Cardiac muscle cell (in vitro differentiated cells and primary cell): ENCODE results near the gene INO80. TPM values are rescaled to one million over a fixed set of nuclear protein-coding genes. Genes with fewer than 3 reads are reported as not detected.
A peak's percentile ranks its signal among the peaks of the same experiment; 100 is the strongest.

Source experiments
- DNase-seq, 2 donors: peaks; one replicate each; pipeline versions ENCODE4 v3.0.0 to v3.0.0-alpha.2; 2010 to 2017; ENCODE audit warnings: low read depth in 1 of 2, low spot score in 1 of 2
- H3K27ac ChIP-seq: fragments of 200-600 bp; sonication (generic); 2 replicates; pipeline ENCODE4 v1.5.1; 2016
- H3K27me3 ChIP-seq: fragments of 200-600 bp; sonication (generic); 2 replicates; pipeline ENCODE4 v1.6.0; 2016; ENCODE audit warnings: control low read depth
- H3K36me3 ChIP-seq: fragments of 200-600 bp; sonication (generic); 2 replicates; pipeline ENCODE4 v1.5.1; 2016; ENCODE audit warnings: control low read depth
- H3K4me1 ChIP-seq: fragments of 200-600 bp; sonication (generic); 2 replicates; pipeline ENCODE4 v1.8.1; 2017; ENCODE audit warnings: low read depth, mild to moderate bottlenecking, mixed run types
- H3K4me3 ChIP-seq: fragments of 200-600 bp; sonication (generic); 2 replicates; pipeline ENCODE4 v1.5.1; 2016; ENCODE audit warnings: mild to moderate bottlenecking
- H3K9me3 ChIP-seq: fragments of 200-600 bp; sonication (generic); 2 replicates; pipeline ENCODE4 v1.5.1; 2017; ENCODE audit warnings: low read depth, mild to moderate bottlenecking, control low read depth
- polyA plus RNA-seq: library from polyadenylated mRNA; unstranded; fragments of >200 nt; fragmentation: Nextera tagmentation; extraction: Ambion mirVana; gene quantifications from 2 replicates; pipeline ENCODE4 v1.2.1, GENCODE V29; 2016
- total RNA-seq: library from RNA; depleted of rRNA; stranded (reverse); fragments of >200 nt; gene quantifications from 2 replicates; pipeline ENCODE4 v1.2.3, GENCODE V29; 2016
- TF ChIP-seq, protein P1 (sequence below): IDR thresholded peaks from 2 replicates; pipeline ENCODE4 v1.5.1; 2012; ENCODE audit warnings: low read depth, mild to moderate bottlenecking, low read length

INO80 gene
- total and polyA plus RNA-seq, 2 experiments from 2014 or later, result 6.0 to 14.0 TPM

GRCh38 chr15:41013691-41014414 lies 102.2 kb downstream of the INO80 start:
- DNase-seq, result peak in 1 of 2 donors; percentile 76
- TF ChIP-seq, protein P1, sequence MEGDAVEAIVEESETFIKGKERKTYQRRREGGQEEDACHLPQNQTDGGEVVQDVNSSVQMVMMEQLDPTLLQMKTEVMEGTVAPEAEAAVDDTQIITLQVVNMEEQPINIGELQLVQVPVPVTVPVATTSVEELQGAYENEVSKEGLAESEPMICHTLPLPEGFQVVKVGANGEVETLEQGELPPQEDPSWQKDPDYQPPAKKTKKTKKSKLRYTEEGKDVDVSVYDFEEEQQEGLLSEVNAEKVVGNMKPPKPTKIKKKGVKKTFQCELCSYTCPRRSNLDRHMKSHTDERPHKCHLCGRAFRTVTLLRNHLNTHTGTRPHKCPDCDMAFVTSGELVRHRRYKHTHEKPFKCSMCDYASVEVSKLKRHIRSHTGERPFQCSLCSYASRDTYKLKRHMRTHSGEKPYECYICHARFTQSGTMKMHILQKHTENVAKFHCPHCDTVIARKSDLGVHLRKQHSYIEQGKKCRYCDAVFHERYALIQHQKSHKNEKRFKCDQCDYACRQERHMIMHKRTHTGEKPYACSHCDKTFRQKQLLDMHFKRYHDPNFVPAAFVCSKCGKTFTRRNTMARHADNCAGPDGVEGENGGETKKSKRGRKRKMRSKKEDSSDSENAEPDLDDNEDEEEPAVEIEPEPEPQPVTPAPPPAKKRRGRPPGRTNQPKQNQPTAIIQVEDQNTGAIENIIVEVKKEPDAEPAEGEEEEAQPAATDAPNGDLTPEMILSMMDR, result no peak
- Histone ChIP-seq H3K9me3 (no peaks in the 10 kb centered on the region), H3K4me1 (peaks cover 16% of the 10 kb centered on the region), H3K27me3 (no peaks in the 10 kb centered on the region), H3K36me3 (peaks cover 9% of the 10 kb centered on the region), H3K27ac (no peak overlapping the region), H3K4me3 (no peak overlapping the region)

DNA sequence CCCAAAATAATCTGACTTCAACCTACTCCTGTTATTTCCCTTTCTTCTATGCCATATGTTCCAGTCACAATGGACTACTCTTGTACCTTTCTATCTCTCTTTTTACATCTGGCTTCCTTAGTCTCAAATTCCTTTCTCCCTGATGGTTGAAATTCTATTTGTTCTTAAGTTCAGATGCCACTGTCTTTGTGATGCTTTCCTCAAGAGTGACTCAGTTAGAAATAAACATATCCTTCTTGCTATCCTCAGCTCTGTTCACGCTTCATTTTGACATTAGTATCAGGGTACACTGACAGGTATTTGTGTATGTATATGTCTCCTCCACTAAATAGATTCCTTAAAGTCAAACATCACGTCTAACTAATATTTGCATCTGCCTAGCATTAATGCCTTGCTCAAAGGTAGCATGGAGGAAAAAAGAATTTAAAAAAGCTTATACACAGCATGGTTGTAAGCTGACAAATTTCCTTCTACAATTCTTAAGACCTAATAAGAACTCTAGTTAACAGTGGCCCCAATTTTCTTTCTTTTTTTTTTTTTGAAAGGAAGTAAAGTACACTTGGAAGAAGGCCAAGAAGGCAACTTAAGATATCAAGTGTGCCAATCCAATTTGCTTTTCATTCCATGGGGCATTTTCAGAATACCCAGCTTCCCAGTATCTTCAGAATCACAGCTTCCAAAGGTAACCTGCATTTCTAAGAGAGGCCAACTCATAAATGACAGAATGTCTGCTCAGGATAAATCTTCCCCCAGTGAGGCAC lies 104.8 kb downstream of the INO80 start:
- no peak overlapping the region for H3K27ac ChIP-seq
- TF ChIP-seq, protein P1, result no peak
- H3K9me3 ChIP-seq, result no peaks in the 10 kb centered on the region
- no peaks in the 10 kb centered on the region for H3K27me3 ChIP-seq
- DNase-seq, result peak in 1 of 2 donors; percentile 12
- H3K4me1 ChIP-seq, result peaks cover 11% of the 10 kb centered on the region
- peaks cover 9% of the 10 kb centered on the region for H3K36me3 ChIP-seq
- H3K4me3 ChIP-seq, result no peak overlapping the region

DNA sequence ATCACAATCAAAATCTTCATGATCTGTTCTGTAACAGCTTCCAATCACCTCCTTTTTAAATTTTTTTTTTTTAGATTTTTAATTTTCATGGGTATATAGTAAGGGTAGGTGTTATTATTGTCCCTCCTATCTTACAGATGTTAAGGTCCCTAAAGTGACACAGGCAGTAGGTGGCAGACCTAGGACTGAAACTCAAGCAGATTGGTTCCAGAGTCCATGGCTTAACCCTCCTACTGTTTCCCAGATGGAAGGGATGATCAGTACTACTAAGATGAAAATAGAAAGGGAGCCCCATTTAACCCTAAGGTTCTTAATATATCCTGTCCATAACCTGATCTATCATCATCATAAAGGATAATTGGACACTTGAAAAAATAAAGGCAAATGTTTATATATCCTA lies 105.7 kb downstream of the INO80 start:
- no peak for DNase-seq
- Histone ChIP-seq H3K4me1 (peaks cover 11% of the 10 kb centered on the region), H3K27ac (no peak overlapping the region), H3K36me3 (peaks cover 11% of the 10 kb centered on the region), H3K4me3 (no peak overlapping the region), H3K27me3 (no peaks in the 10 kb centered on the region), H3K9me3 (no peaks in the 10 kb centered on the region)
- TF ChIP-seq, protein P1, result no peak

DNA sequence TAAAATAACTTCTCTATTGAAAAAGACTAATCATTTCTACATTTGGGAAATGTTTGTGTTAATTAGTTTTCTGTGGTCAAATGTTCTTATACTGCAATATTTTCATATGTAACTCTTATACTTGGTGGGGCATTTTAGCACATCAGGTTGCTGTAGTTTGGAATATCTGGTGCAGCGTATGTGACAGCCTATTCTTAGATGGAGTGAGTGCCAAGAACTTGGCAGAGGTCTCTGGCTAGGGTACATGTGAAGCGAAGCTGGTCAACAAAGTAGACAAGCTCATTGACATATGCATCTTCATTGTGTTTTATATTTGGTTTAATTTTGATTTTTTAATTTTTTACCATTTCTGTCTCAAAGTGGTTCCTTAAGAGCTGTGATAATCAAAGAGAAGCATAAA lies 109.6 kb downstream of the INO80 start:
- Histone ChIP-seq H3K9me3 (no peaks in the 10 kb centered on the region), H3K27me3 (no peaks in the 10 kb centered on the region), H3K27ac (no peak overlapping the region), H3K4me1 (peaks cover 9% of the 10 kb centered on the region), H3K4me3 (no peak overlapping the region), H3K36me3 (peaks cover 14% of the 10 kb centered on the region)
- DNase-seq, result no peak
- TF ChIP-seq, protein P1, result no peak

DNA sequence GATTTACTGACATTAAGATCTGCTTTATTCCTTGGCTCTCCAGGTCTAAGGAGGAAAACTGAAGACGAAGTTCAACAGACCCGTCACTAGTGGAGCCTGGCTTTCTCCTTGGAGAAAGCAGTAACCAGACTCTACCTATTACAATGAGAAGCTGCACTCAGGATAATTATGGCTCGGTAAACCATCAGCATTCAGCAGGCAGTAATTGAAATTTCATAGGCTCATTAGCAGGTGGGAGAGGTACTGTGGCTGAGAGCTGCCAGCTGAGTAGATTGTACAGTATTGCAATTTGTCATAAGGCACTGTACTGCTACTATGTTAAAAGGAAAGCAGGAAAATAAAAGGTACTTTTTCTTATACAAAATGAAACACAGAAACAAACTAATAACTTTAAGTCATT lies 111.6 kb downstream of the INO80 start:
- H3K4me3 ChIP-seq, result no peak overlapping the region
- H3K27me3 ChIP-seq, result no peaks in the 10 kb centered on the region
- DNase-seq, result no peak
- H3K36me3 ChIP-seq, result peaks cover 18% of the 10 kb centered on the region
- no peaks in the 10 kb centered on the region for H3K9me3 ChIP-seq
- TF ChIP-seq, protein P1, result no peak
- no peaks in the 10 kb centered on the region for H3K4me1 ChIP-seq
- H3K27ac ChIP-seq, result no peak overlapping the region
